DMS79 (cell line): ENCODE results near the gene RAD51B.
A peak's percentile ranks its signal among the peaks of the same experiment; 100 is the strongest.

Source experiments
- DNase-seq: peaks from one replicate; lab custom pipeline; 2025; lab: John Stamatoyannopoulos, UW

Gene RAD51B

GRCh38 chr14:68634332-68634731 is 814.8 kb downstream of the RAD51B start:
- DNase-seq = no peak

GRCh38 chr14:68634874-68635595 is 815.5 kb downstream of the RAD51B start:
- no peak for DNase-seq

- no peak for DNase-seq
These were observed 817.0 kb downstream of the RAD51B start for GRCh38 chr14:68636597-68636996.

GRCh38 chr14:68637106-68638021 is 817.8 kb downstream of the RAD51B start:
- peak; percentile 14 for DNase-seq

GRCh38 chr14:68638141-68638999 is 818.8 kb downstream of the RAD51B start:
- no peak for DNase-seq

- no peak for DNase-seq
These were observed 819.6 kb downstream of the RAD51B start for GRCh38 chr14:68639000-68639757.

GRCh38 chr14:68639758-68640574 is 820.4 kb downstream of the RAD51B start:
- no peak for DNase-seq

GRCh38 chr14:68643673-68644072 is 824.1 kb downstream of the RAD51B start:
- no peak for DNase-seq

GRCh38 chr14:68644101-68644500 is 824.5 kb downstream of the RAD51B start:
- no peak for DNase-seq

- DNase-seq = no peak
These were observed 825.8 kb downstream of the RAD51B start for GRCh38 chr14:68645371-68645770.

- DNase-seq = no peak
These were observed 830.1 kb downstream of the RAD51B start for GRCh38 chr14:68649476-68650189.

GRCh38 chr14:68650404-68650994 is 830.9 kb downstream of the RAD51B start:
- no peak for DNase-seq

GRCh38 chr14:68651075-68651474 is 831.5 kb downstream of the RAD51B start:
- DNase-seq = no peak

- DNase-seq = no peak
These were observed 832.3 kb downstream of the RAD51B start for GRCh38 chr14:68651652-68652432.

GRCh38 chr14:68652433-68652690 is 832.8 kb downstream of the RAD51B start:
- DNase-seq = no peak

- no peak for DNase-seq
These were observed 833.5 kb downstream of the RAD51B start for GRCh38 chr14:68653108-68653507.

GRCh38 chr14:68653804-68654203 is 834.2 kb downstream of the RAD51B start:
- no peak for DNase-seq

GRCh38 chr14:68654471-68654941 is 834.9 kb downstream of the RAD51B start:
- DNase-seq = no peak
